GM12873 (cell line): ENCODE measurements around the gene CARS2.
A peak's percentile ranks its signal among the peaks of the same experiment; 100 is the strongest.

Experiments used
- CTCF ChIP-seq: IDR thresholded peaks from 2 replicates; pipeline ENCODE4 v1.5.1; 2012; ENCODE audit warnings: low read depth, mild to moderate bottlenecking, moderate library complexity, low read length, control low read depth; ENCODE audit not compliant: insufficient read depth; ENCODE audit errors: missing control alignments

Gene CARS2

DNA sequence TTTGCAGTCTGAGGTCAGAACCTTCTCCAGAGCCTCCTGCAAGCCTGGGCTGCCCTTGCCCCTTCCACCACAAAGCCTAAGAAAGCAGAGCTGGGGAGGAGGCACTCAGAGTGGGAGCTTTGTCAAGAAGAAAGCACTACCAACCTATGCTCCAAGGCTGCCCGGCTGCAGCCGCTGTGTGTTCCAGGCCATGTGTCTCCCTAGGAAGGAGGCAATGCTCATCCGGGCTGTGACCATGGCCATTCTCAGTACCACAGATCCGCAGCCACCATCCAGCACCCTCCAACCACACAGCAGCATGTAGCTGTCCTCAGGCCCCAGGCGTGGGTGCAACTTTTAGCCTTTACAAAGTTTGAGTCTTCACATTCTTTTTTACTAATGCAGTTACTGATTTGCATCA is 22.0 kb downstream of the CARS2 start:
- no peak for TF ChIP-seq CTCF

DNA sequence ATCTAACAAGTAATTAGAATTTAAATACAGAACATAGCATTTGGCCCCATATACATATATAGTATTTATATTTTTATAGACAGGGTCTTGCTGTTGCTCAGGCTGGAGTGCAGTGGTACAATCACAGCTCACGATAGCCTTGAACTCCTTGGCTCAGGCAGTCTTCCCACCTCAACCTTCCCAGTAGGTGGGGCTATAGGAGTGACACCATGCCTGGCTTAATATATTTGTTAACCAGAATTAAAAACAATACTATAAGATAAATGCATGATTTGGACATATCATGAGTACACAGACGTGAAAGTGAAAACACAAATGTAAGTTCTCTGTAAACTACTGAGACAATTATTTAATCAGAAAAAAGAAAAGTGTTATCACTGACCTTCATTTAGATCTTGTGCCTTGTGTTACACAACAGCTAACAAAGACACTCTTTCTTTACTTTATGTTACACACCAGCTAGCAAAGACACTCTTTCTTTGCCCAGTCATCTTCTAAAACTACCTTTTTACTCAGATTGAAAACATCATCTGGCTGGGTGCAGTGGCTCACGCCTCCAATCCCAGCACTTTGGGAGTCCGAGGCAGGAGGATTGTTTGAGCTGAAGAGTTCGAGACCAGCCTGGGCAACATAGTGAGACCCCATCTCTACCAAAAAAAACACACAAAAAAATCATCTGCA is 22.6 kb downstream of the CARS2 start:
- peak; percentile 23 for TF ChIP-seq CTCF

- no peak for TF ChIP-seq CTCF
Measured at GRCh38 chr13:110682746-110683145, 23.2 kb downstream of the CARS2 start.

GRCh38 chr13:110681868-110682550 is 23.9 kb downstream of the CARS2 start:
- TF ChIP-seq CTCF: no peak

- TF ChIP-seq CTCF: peak; percentile 65
Measured at GRCh38 chr13:110680852-110681251, 25.1 kb downstream of the CARS2 start.

GRCh38 chr13:110677731-110678545 is 28.0 kb downstream of the CARS2 start:
- no peak for TF ChIP-seq CTCF
